ENCODE results near the gene PXDN.

GRCh38 chr2:1716441-1716840, 27.9 kb downstream of the PXDN start:
- TF ChIP-seq ARNTL (CRISPR knock-in tag; IDR thresholded peaks at IDR 0.05; ENCODE audit: borderline replicate concordance, low read depth) (no peak), TCF4 (CRISPR knock-in tag; IDR thresholded peaks at IDR 0.05; ENCODE audit: borderline replicate concordance) (no peak), PPARA (CRISPR knock-in tag; IDR thresholded peaks at IDR 0.05; ENCODE audit: borderline replicate concordance) (no peak), CSDC2 (CRISPR knock-in tag; IDR thresholded peaks at IDR 0.05) (no peak), CREB5 (CRISPR knock-in tag; IDR thresholded peaks at IDR 0.05; ENCODE audit: low read depth) (no peak), TSHZ2 (CRISPR knock-in tag; IDR thresholded peaks at IDR 0.05) (no peak), TOX (CRISPR knock-in tag; IDR thresholded peaks at IDR 0.05; ENCODE audit: borderline replicate concordance) (no peak), RARB (CRISPR knock-in tag; IDR thresholded peaks at IDR 0.05) (no peak), ZFP30 (CRISPR knock-in tag; IDR thresholded peaks at IDR 0.05) (no peak), ZFP3 (CRISPR knock-in tag; IDR thresholded peaks at IDR 0.05) (no peak)
